Ovary (tissue), 9 donors: ENCODE results near the gene RAET1E. TPM values are rescaled to one million over a fixed set of nuclear protein-coding genes. Genes with fewer than 3 reads are reported as not detected.

ENCODE experiments used
- DNase-seq, 5 donors: peaks; one replicate each; pipeline ENCODE4 v3.0.0-alpha.2; 2019 to 2020
- H3K27ac ChIP-seq, 2 donors: fragments of 200-600 bp; one replicate each; pipeline versions ENCODE4 v1.5.1 to v1.8.0; 2019 to 2022
- H3K27me3 ChIP-seq: fragments of 200-600 bp; one replicate; pipeline ENCODE4 v1.8.0; 2022
- H3K36me3 ChIP-seq: fragments of 200-600 bp; sonication (generic); one replicate; pipeline ENCODE4 v1.5.1; 2019
- H3K4me1 ChIP-seq: one replicate; pipeline ENCODE4 v1.8.1; 2013; ENCODE audit warnings: mild to moderate bottlenecking, moderate library complexity; ENCODE audit not compliant: insufficient read depth
- H3K4me3 ChIP-seq: fragments of 200-600 bp; sonication (generic); one replicate; pipeline ENCODE4 v1.5.1; 2017
- H3K9me3 ChIP-seq, 2 donors: fragments of 200-600 bp in 1 of 2; sonication (generic) in 1 of 2; one replicate each; pipeline versions ENCODE4 v1.5.1 to v1.8.1; 2013 to 2019; ENCODE audit warnings: mild to moderate bottlenecking in 1 of 2, moderate library complexity in 1 of 2
- EP300 ChIP-seq: sonication (generic); formaldehyde crosslinking; IDR thresholded peaks from one replicate; pipeline ENCODE4 v1.6.1; 2017; ENCODE audit warnings: antibody characterized with exemption
- POLR2A ChIP-seq: fragments of 450-650 bp; IDR thresholded peaks from one replicate; pipeline ENCODE4 v1.6.1; 2017; ENCODE audit warnings: antibody characterized with exemption, mild to moderate bottlenecking, moderate library complexity
- WGBS, 3 donors: extraction: QIAGEN DNeasy Blood & Tissue Kit in 1 of 3; methylation state at CpG; one replicate each; pipeline versions ENCODE4 v1.1.5 to v1.1.7; 2013 to 2017; 5-methylcytosine and 5-hydroxymethylcytosine counted together
- intact Hi-C, 4 donors: fragments of 100-400 bp; cut with DNase I; formaldehyde crosslinking; loops; one replicate each; pipeline versions ENCODE4 v1.11.0 to v1.15.1; 2022 to 2023
- polyA plus RNA-seq, 2 donors: library from polyadenylated mRNA; stranded (reverse); fragments of 200-250 nt in 1 of 2; fragments of 350-450 nt in 1 of 2; fragmentation: Illumina TruSeq in 1 of 2; extraction: RNeasy Lipid Tissue Mini Kit (QIAGEN cat#74804) in 1 of 2; gene quantifications; one replicate each; pipeline ENCODE4 v1.2.3, GENCODE V29; 2013 to 2014
- total RNA-seq, 7 donors: library from RNA; depleted of rRNA in 2 of 7; stranded (reverse); fragments of >200 nt in 2 of 7; fragmentation: NEBNext Ultra II Directional in 3 of 7; extraction: Animal tissue kit (Norgen Biotek cat#: 25700) in 3 of 7; gene quantifications; one replicate each; pipeline versions ENCODE4 v1.1.0 to v1.2.4, GENCODE V29; 2016 to 2023
- TF ChIP-seq, protein P1 (sequence below), 3 donors: fragments of 450-650 bp in 2 of 3; fragments of 200-600 bp in 1 of 3; IDR thresholded peaks; one replicate each; pipeline versions ENCODE4 v1.5.1 to v1.8.0; 2016 to 2022; ENCODE audit warnings: antibody characterized with exemption in 3 of 3, mild to moderate bottlenecking in 1 of 3
- donor health status: DM: no; HTN: no; CAD: no; lungs with moderate emphysema.
- donor health status: DM: no; HTN: no; CAD: no.
- donor health status: Bipolar disorder and iron deficiency.
- donor health status: DM: yes; HTN: yes; CAD: no.
- donor health status: DM: no; HTN: no; CAD: no.
- donor health status: DM: yes; HTN: yes; CAD: no.

RAET1E gene
- total and polyA plus RNA-seq, 9 donors = 0.11 to 0.69 (median 0.22) TPM; not detected in 3

DNA sequence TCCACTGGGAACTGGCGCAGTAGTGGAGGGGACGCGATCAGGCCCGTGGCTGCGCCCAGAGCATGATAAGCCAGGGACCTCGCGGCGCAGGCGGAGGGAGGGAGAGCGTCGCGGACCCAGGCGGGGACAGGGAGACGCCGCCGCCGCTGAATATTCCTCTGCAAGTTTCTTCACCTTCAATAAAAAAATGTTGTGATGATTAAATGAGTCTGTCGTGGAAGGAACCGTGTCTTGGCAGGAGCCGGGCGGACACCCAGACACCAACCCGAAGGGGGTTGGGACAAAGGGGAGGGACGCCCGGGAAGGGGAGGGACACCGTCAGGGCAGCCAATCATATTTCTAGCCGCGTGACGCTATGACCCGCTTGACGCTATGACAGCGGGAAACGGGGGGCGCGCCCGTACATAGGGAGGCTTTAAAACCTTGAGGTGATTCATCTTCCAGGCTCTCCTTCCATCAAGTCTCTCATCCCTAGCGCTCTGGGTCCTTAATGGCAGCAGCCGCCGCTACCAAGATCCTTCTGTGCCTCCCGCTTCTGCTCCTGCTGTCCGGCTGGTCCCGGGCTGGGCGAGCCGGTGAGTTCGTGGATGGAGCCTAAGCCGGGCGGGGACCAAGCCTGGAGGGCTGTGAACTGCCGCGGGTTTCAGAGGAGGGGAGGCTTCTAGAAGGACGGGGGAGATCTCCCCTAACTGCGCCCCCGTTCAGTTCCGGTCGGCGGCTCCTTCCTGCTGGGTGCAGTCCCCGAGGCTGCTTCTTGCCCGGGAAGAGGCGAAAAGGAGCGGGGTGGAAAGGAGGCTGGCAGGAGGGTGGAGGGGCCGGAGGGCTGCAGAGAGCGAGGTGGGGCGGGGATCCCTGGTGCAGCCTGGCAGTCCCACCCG lies 43.9 kb upstream of the RAET1E start, which contains the start of gene ULBP2:
Gene ULBP2, plus strand, starts transcription at position 432 of the 878 bp plus-strand sequence. Its CDS starts 59 bp downstream, at position 491.
- no peak for TF ChIP-seq EP300
- TF ChIP-seq, protein P1, sequence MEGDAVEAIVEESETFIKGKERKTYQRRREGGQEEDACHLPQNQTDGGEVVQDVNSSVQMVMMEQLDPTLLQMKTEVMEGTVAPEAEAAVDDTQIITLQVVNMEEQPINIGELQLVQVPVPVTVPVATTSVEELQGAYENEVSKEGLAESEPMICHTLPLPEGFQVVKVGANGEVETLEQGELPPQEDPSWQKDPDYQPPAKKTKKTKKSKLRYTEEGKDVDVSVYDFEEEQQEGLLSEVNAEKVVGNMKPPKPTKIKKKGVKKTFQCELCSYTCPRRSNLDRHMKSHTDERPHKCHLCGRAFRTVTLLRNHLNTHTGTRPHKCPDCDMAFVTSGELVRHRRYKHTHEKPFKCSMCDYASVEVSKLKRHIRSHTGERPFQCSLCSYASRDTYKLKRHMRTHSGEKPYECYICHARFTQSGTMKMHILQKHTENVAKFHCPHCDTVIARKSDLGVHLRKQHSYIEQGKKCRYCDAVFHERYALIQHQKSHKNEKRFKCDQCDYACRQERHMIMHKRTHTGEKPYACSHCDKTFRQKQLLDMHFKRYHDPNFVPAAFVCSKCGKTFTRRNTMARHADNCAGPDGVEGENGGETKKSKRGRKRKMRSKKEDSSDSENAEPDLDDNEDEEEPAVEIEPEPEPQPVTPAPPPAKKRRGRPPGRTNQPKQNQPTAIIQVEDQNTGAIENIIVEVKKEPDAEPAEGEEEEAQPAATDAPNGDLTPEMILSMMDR (IDR thresholded peaks at IDR 0.05) = no peak
- no peak for TF ChIP-seq POLR2A
- WGBS, 3 donors = 1 to 2% (median 1%) methylated on average over 62 of the region's 62 CpGs
- peak within 1 kb of the TSS; percentile 25 for H3K4me3 ChIP-seq
- intact Hi-C loops = no loop called here
- H3K4me1 ChIP-seq = peaks cover 1% of the 10 kb centered on the region
- DNase-seq = peak in 4 of 5 donors; percentile 44 to 66 (median 56)
- no peaks in the 10 kb centered on the region for H3K36me3 ChIP-seq
- no peak within 1 kb of the TSS for H3K27ac ChIP-seq
- no peaks in the 10 kb centered on the region for H3K9me3 ChIP-seq
- H3K27me3 ChIP-seq = peaks cover 3% of the 10 kb centered on the region

- no peak for DNase-seq
- Histone ChIP-seq H3K36me3 (no peaks in the 10 kb centered on the region), H3K4me1 (peaks cover 1% of the 10 kb centered on the region), H3K9me3 (no peaks in the 10 kb centered on the region), H3K4me3 (no peak overlapping the region), H3K27ac (no peak overlapping the region), H3K27me3 (peaks cover 3% of the 10 kb centered on the region)
- WGBS, 3 donors = 30 to 41% (median 40%) methylated on average over 6 of the region's 6 CpGs
- intact Hi-C loops = no loop called here
- TF ChIP-seq EP300 (no peak), POLR2A (no peak)
- TF ChIP-seq, protein P1 (IDR thresholded peaks at IDR 0.05) = no peak
These were observed 42.7 kb upstream of the RAET1E start for GRCh38 chr6:149940672-149940982.

DNA sequence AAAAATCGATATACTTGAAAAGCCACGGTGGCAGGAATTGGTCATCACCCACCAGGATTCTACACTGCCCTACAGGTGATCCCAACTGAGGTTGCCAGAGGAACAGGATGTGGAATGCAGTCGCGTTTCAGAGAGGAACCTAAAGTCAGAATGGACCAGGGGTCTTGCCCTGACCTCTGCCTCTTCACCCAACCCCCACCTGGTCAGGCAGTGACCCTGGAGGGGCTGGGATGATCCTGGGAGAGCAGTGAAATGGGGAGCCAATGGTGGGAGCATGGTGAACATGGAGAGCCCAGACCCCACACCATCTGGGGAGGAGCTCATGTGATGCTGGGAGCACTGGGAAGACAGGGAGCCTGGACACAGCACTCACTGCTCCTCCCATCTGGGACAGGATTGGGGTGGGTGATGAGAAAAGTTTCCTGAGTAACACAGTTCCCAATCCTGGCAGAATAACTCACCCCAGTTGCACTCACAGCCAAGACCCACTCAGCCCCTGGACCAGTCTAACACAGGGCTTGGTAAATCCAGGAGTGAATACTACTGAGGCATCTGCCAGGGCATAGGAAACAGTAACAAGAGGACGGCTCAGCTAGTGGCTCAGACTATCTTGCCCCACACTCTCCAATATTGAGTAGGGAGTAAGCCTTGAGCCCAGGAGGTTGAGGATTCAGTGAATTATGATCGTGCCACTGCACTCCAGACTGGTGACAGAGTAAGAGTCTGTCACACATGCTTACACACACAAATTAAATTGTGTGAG lies 42.2 kb upstream of the RAET1E start:
- intact Hi-C loops = loop anchor here in 2 of 4 donors (2.0 to 5.0 kb wide), 2 partner anchors 77 kb away; no protein-coding TSS in a partner anchor
- WGBS, 3 donors = 15 to 23% (median 17%) methylated on average over 6 of the region's 6 CpGs
- H3K27me3 ChIP-seq = peaks cover 3% of the 10 kb centered on the region

GRCh38 chr6:149939356-149939648 lies 41.4 kb upstream of the RAET1E start:
- peaks cover 3% of the 10 kb centered on the region for H3K27me3 ChIP-seq
- H3K9me3 ChIP-seq = no peaks in the 10 kb centered on the region
- DNase-seq = no peak
- peaks cover 1% of the 10 kb centered on the region for H3K4me1 ChIP-seq
- WGBS, 3 donors = 30 to 39% (median 31%) methylated on average over 5 of the region's 5 CpGs
- intact Hi-C loops = loop anchor here in 2 of 4 donors (2.0 to 5.0 kb wide), 2 partner anchors 77 to 78 kb away; no protein-coding TSS in a partner anchor
- H3K4me3 ChIP-seq = no peak overlapping the region
- TF ChIP-seq EP300 (no peak), POLR2A (no peak)
- TF ChIP-seq, protein P1 (IDR thresholded peaks at IDR 0.05) = no peak
- no peaks in the 10 kb centered on the region for H3K36me3 ChIP-seq
- H3K27ac ChIP-seq = no peak overlapping the region

More for the DNA sequence above, 42.2 kb upstream of the RAET1E start:
- TF ChIP-seq, protein P1 (IDR thresholded peaks at IDR 0.05) = no peak
- TF ChIP-seq POLR2A (no peak), EP300 (no peak)
- peaks cover 1% of the 10 kb centered on the region for H3K4me1 ChIP-seq
- DNase-seq = no peak
- no peak overlapping the region for H3K27ac ChIP-seq
- no peak overlapping the region for H3K4me3 ChIP-seq
- H3K36me3 ChIP-seq = no peaks in the 10 kb centered on the region
- H3K9me3 ChIP-seq = no peaks in the 10 kb centered on the region
